ENCODE measurements around the gene TBC1D2B. TPM values are rescaled to one million over a fixed set of nuclear protein-coding genes. Genes with fewer than 3 reads are reported as not detected.

Gene TBC1D2B
- total and polyA plus RNA-seq, 3 donors from 2014 or later = 28.9 to 41.5 (median 40.6) TPM

GRCh38 chr15:78061963-78062427, 15.5 kb downstream of the TBC1D2B start:
- intact Hi-C loops (cut with DNase I; ENCODE audit: low total_unique reads) = loop anchor here (10.0 kb wide), 1 partner anchor 57 kb away; no protein-coding TSS in a partner anchor
- 10 to 34% methylated on average over 6 of the region's 6 CpGs for WGBS, 2 donors
- no peaks in the 10 kb centered on the region for H3K9me3 ChIP-seq
- H3K4me3 ChIP-seq = no peak overlapping the region
- TF ChIP-seq CTCF (IDR thresholded peaks at IDR 0.05) (no peak), POLR2A (IDR thresholded peaks at IDR 0.05) (no peak)
- no peaks in the 10 kb centered on the region for H3K36me3 ChIP-seq (ENCODE audit: low read depth, missing control alignments)
- H3K27me3 ChIP-seq = no peaks in the 10 kb centered on the region
- peak overlapping the region; percentile 31 for H3K27ac ChIP-seq
- peak; percentile 51 for DNase-seq
- peaks cover 79% of the 10 kb centered on the region for H3K4me1 ChIP-seq

- intact Hi-C loops (cut with DNase I; ENCODE audit: low total_unique reads) = loop anchor here (10.0 kb wide), 1 partner anchor 55 kb away; no protein-coding TSS in a partner anchor
- WGBS, 2 donors = 86 to 88% methylated on average over 5 of the region's 5 CpGs
- Histone ChIP-seq H3K27me3 (no peaks in the 10 kb centered on the region), H3K27ac (peak overlapping the region; percentile 1 to 3), H3K4me1 (peaks cover 75% of the 10 kb centered on the region), H3K4me3 (no peak overlapping the region), H3K9me3 (no peaks in the 10 kb centered on the region), H3K36me3 (ENCODE audit: low read depth, missing control alignments) (no peaks in the 10 kb centered on the region)
- DNase-seq = no peak
- no peak for TF ChIP-seq CTCF (IDR thresholded peaks at IDR 0.05)
- TF ChIP-seq POLR2A (IDR thresholded peaks at IDR 0.05) = no peak
Observed at GRCh38 chr15:78060232-78060631, 17.3 kb downstream of the TBC1D2B start.

GRCh38 chr15:78059110-78059839, 18.2 kb downstream of the TBC1D2B start:
- H3K4me1 ChIP-seq = peaks cover 70% of the 10 kb centered on the region
- 78% methylated on average over 1 to 3 of the region's 3 CpGs for WGBS, 2 donors
- DNase-seq = no peak
- no peaks in the 10 kb centered on the region for H3K27me3 ChIP-seq
- H3K9me3 ChIP-seq = no peaks in the 10 kb centered on the region
- no peaks in the 10 kb centered on the region for H3K36me3 ChIP-seq (ENCODE audit: low read depth, missing control alignments)
- peak overlapping the region; percentile 1 to 3 for H3K27ac ChIP-seq
- TF ChIP-seq POLR2A (IDR thresholded peaks at IDR 0.05) (no peak), CTCF (IDR thresholded peaks at IDR 0.05) (no peak)
- intact Hi-C loops (cut with DNase I; ENCODE audit: low total_unique reads) = no loop called here
- H3K4me3 ChIP-seq = no peak overlapping the region

- Histone ChIP-seq H3K36me3 (ENCODE audit: low read depth, missing control alignments) (no peaks in the 10 kb centered on the region), H3K27ac (peak overlapping the region in 1 of 2 donors; percentile 3), H3K4me3 (no peak overlapping the region), H3K9me3 (no peaks in the 10 kb centered on the region), H3K27me3 (no peaks in the 10 kb centered on the region), H3K4me1 (peaks cover 63% of the 10 kb centered on the region)
- TF ChIP-seq CTCF (IDR thresholded peaks at IDR 0.05) (no peak), POLR2A (IDR thresholded peaks at IDR 0.05) (no peak)
- 82 to 84% methylated on average over 10 of the region's 10 CpGs for WGBS, 2 donors
- no peak for DNase-seq
- intact Hi-C loops (cut with DNase I; ENCODE audit: low total_unique reads) = no loop called here
Observed at GRCh38 chr15:78058401-78058935, 19.0 kb downstream of the TBC1D2B start.

All from testis (tissue), 3 donors.